Right lobe of liver (tissue), 6 donors: ENCODE data around the gene PRKAB2. TPM values are rescaled to one million over a fixed set of nuclear protein-coding genes. Genes with fewer than 3 reads are reported as not detected.
"Not testable (repeated sequence)": the region's sequence is repeated elsewhere in the genome, so short reads cannot be mapped to it uniquely, and the experiment has no call there.

Experiments used
- ATAC-seq, 4 donors: fragments of 200-7000 bp; cut with Tn5 transposase; one replicate each; pipeline ENCODE4 v1.9.1; 2020; ENCODE audit warnings: mild to moderate bottlenecking in 4 of 4, moderate library complexity in 4 of 4
- DNase-seq, 3 donors: peaks; one replicate each; pipeline ENCODE4 v3.0.0-alpha.2; 2020
- H3K27ac ChIP-seq, 3 donors: fragments of 200-600 bp; one replicate each; pipeline ENCODE4 v1.8.0; 2022
- H3K27me3 ChIP-seq, 2 donors: fragments of 200-600 bp; one replicate each; pipeline ENCODE4 v1.8.0; 2022
- H3K36me3 ChIP-seq, 4 donors: fragments of 200-600 bp; sonication (generic) in 1 of 4; one replicate each; pipeline versions ENCODE4 v1.5.1 to v1.8.0; 2017 to 2022; ENCODE audit warnings: control low read depth in 1 of 4
- H3K4me1 ChIP-seq, 4 donors: fragments of 200-600 bp; sonication (generic) in 1 of 4; one replicate each; pipeline versions ENCODE4 v1.5.1 to v1.8.0; 2017 to 2022; ENCODE audit warnings: control low read depth in 1 of 4
- H3K4me3 ChIP-seq, 3 donors: fragments of 200-600 bp; one replicate each; pipeline ENCODE4 v1.8.0; 2022
- H3K9me3 ChIP-seq, 4 donors: fragments of 200-600 bp; sonication (generic) in 1 of 4; one replicate each; pipeline versions ENCODE4 v1.5.1 to v1.8.0; 2017 to 2022; ENCODE audit warnings: control low read depth in 1 of 4
- CTCF ChIP-seq, 4 donors: fragments of 200-600 bp in 3 of 4; fragments of 450-650 bp in 1 of 4; IDR thresholded peaks; one replicate each; pipeline versions ENCODE4 v1.5.1 to v1.8.0; 2016 to 2022; ENCODE audit warnings: antibody characterized with exemption in 4 of 4, mild to moderate bottlenecking in 2 of 4
- POLR2A ChIP-seq: fragments of 450-650 bp; IDR thresholded peaks from one replicate; pipeline ENCODE4 v1.6.1; 2017; ENCODE audit warnings: antibody characterized with exemption, mild to moderate bottlenecking
- WGBS: methylation state at CpG from one replicate; pipeline ENCODE4 v1.1.6; 2018; ENCODE audit warnings: low coverage, low lambda C conversion rate; ENCODE audit not compliant: insufficient coverage; ENCODE audit errors: missing lambda C conversion rate; 5-methylcytosine and 5-hydroxymethylcytosine counted together
- intact Hi-C, 2 donors: fragments of 100-400 bp; cut with DNase I; formaldehyde crosslinking; loops; one replicate each; pipeline versions ENCODE4 v1.11.2 to v1.14.1; 2022
- total RNA-seq, 6 experiments: library from RNA; depleted of rRNA in 2 of 6; stranded (reverse); fragments of >200 nt in 2 of 6; fragmentation: NEBNext Ultra II Directional in 3 of 6; extraction: Animal tissue kit (Norgen Biotek cat#: 25700) in 3 of 6; gene quantifications; one replicate each; pipeline versions ENCODE4 v1.1.0 to v1.2.4, GENCODE V29; 2016 to 2023
- donor health status: DM: no; HTN: yes; CAD: no.
- donor health status: DM: no; HTN: no; CAD: no.
- donor health status: DM: no; HTN: no; CAD: no.
- donor health status: DM: no; HTN: yes; CAD: no.
- donor health status: DM: no; HTN: yes; CAD: no.

PRKAB2 gene
- total RNA-seq, 6 experiments from 2014 or later = 10.8 to 54.0 (median 25.9) TPM

GRCh38 chr1:147163019-147163418 is 9.3 kb downstream of the PRKAB2 start:
- WGBS = 100% methylated on average over 1 of the region's 1 CpG
- Histone ChIP-seq H3K4me1 (peaks cover 0 to 9% (median 3%) of the 10 kb centered on the region in 4 donors), H3K36me3 (peaks cover 0 to 74% (median 36%) of the 10 kb centered on the region in 4 donors), H3K4me3 (no peak overlapping the region), H3K9me3 (no peaks in the 10 kb centered on the region), H3K27me3 (no peaks in the 10 kb centered on the region), H3K27ac (no peak overlapping the region)
- ATAC-seq = no peak
- TF ChIP-seq CTCF (IDR thresholded peaks at IDR 0.05) (no peak), POLR2A (no peak)
- intact Hi-C loops = no loop called here
- DNase-seq = no peak

- intact Hi-C loops = no loop called here
- Histone ChIP-seq H3K27me3 (no peaks in the 10 kb centered on the region), H3K9me3 (no peaks in the 10 kb centered on the region), H3K4me3 (no peak overlapping the region), H3K36me3 (peaks cover 0 to 80% (median 39%) of the 10 kb centered on the region in 4 donors), H3K27ac (no peak overlapping the region), H3K4me1 (no peaks in the 10 kb centered on the region)
- no peak for TF ChIP-seq POLR2A
- no peak for TF ChIP-seq CTCF (IDR thresholded peaks at IDR 0.05)
- ATAC-seq = peak in 1 of 4 donors; percentile 27
- no peak for DNase-seq
Measured at GRCh38 chr1:147162093-147162492, 10.2 kb downstream of the PRKAB2 start.

DNA sequence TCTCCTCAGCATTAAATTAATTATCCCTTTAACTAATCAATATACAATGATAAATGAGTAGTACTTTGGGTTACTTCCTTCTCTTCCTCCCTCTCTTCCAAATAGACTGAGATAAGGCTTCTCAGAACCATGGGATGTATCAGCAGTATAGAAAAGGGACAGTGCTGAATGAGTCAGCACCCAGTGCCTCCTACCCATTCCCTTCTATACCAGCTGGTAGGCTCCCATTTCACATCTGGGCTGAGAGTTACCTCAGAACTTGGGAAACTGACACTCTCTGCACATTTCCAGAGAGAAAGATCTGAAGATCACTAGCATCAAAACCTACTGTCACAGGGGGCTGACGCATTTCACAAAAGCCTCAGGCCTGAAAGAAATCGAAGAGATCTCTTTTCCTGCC is 15.2 kb downstream of the PRKAB2 start:
- peaks cover 0 to 58% (median 28%) of the 10 kb centered on the region in 4 donors for H3K36me3 ChIP-seq
- H3K27me3 ChIP-seq, ATAC-seq, H3K9me3 ChIP-seq, H3K4me3 ChIP-seq, H3K4me1 ChIP-seq, H3K27ac ChIP-seq, DNase-seq, intact Hi-C loops: not testable (repeated sequence)
- WGBS = 92% methylated on average over 2 of the region's 2 CpGs

DNA sequence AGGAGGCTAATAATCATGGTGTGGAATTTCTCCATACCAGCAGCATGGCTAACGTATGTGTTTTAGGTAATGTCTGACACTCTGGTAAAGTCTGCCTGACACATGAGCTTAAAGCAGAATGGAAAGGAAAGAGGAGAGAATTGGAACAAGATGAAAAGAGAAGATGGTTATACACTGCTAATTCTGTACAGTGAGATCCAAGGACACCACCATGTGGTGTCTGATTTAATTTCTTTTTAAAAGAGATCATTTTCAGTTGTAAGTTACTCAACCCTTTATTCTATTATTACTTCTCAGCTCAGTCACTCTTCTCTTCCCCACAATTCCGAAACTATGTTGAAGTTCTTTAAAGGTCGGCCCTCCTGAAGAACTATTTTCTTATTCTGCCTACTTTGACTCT is 15.6 kb downstream of the PRKAB2 start:
- 83% methylated on average over 3 of the region's 3 CpGs for WGBS
- DNase-seq = no peak
- H3K36me3 ChIP-seq = peaks cover 0 to 53% (median 25%) of the 10 kb centered on the region in 4 donors
- no peaks in the 10 kb centered on the region for H3K27me3 ChIP-seq
- no peak overlapping the region for H3K4me3 ChIP-seq
- H3K4me1 ChIP-seq = peaks cover 0 to 8% (median 2%) of the 10 kb centered on the region in 4 donors
- intact Hi-C loops = no loop called here
- H3K27ac ChIP-seq = no peak overlapping the region
- peak in 2 of 4 donors; percentile 51 to 59 for ATAC-seq
- no peak for TF ChIP-seq POLR2A
- TF ChIP-seq CTCF (IDR thresholded peaks at IDR 0.05) = peak in 1 of 4 donors; percentile 24
- no peaks in the 10 kb centered on the region for H3K9me3 ChIP-seq

- DNase-seq = no peak
- H3K9me3 ChIP-seq = no peaks in the 10 kb centered on the region
- no peaks in the 10 kb centered on the region for H3K27me3 ChIP-seq
- TF ChIP-seq CTCF (IDR thresholded peaks at IDR 0.05) (no peak), POLR2A (no peak)
- WGBS = 69% methylated on average over 3 of the region's 3 CpGs
- no peak overlapping the region for H3K27ac ChIP-seq
- H3K4me1 ChIP-seq = peaks cover 0 to 8% (median 2%) of the 10 kb centered on the region in 4 donors
- ATAC-seq = peak; percentile 21 to 63 (median 52)
- no peak overlapping the region for H3K4me3 ChIP-seq
- intact Hi-C loops = no loop called here
- peaks cover 0 to 14% (median 4%) of the 10 kb centered on the region in 4 donors for H3K36me3 ChIP-seq
Measured at GRCh38 chr1:147152772-147153171, 19.5 kb downstream of the PRKAB2 start.
